NT2/D1 (cell line): Measurements from ENCODE around the gene ACVRL1.

Experiments
- SUZ12 ChIP-seq: IDR thresholded peaks from 2 replicates; pipeline ENCODE4 v1.6.1; 2011; ENCODE audit not compliant: insufficient read length, insufficient read depth; ENCODE audit errors: extremely low read depth
- YY1 ChIP-seq: IDR thresholded peaks from 2 replicates; pipeline ENCODE4 v1.6.1; 2011; ENCODE audit not compliant: insufficient read length, insufficient read depth
- ZNF274 ChIP-seq: IDR thresholded peaks from 2 replicates; pipeline ENCODE4 v1.6.1; 2011; ENCODE audit warnings: mild to moderate bottlenecking, low read depth, low read length

GRCh38 chr12:51926064-51926632 lies 18.8 kb downstream of the ACVRL1 start:
- TF ChIP-seq SUZ12 (no peak), ZNF274 (no peak), YY1 (no peak)
